Ishikawa (cell line): ENCODE data around the gene AFP.

Source experiments
- CEBPB ChIP-seq: IDR thresholded peaks from 2 replicates; pipeline ENCODE4 v1.6.1; 2012
- CREB1 ChIP-seq: IDR thresholded peaks from 2 replicates; pipeline ENCODE4 v1.6.1; 2012; ENCODE audit warnings: low read depth
- EGR1 ChIP-seq: IDR thresholded peaks from 2 replicates; pipeline ENCODE4 v1.6.1; 2012
- EP300 ChIP-seq: IDR thresholded peaks from 2 replicates; pipeline ENCODE4 v1.6.1; 2012; ENCODE audit warnings: borderline replicate concordance
- FOXM1 ChIP-seq: IDR thresholded peaks from 2 replicates; pipeline ENCODE4 v1.6.1; 2012; ENCODE audit warnings: low read depth, borderline replicate concordance
- MAX ChIP-seq: IDR thresholded peaks from 2 replicates; pipeline ENCODE4 v1.6.1; 2012
- NFIC ChIP-seq: IDR thresholded peaks from 2 replicates; pipeline ENCODE4 v1.6.1; 2012
- RAD21 ChIP-seq: IDR thresholded peaks from 2 replicates; pipeline ENCODE4 v1.6.1; 2012; ENCODE audit warnings: low read depth
- REST ChIP-seq: IDR thresholded peaks from 2 replicates; pipeline ENCODE4 v1.6.1; 2012; ENCODE audit warnings: low read depth, mild to moderate bottlenecking
- TAF1 ChIP-seq: IDR thresholded peaks from 2 replicates; pipeline ENCODE4 v1.6.1; 2012; ENCODE audit warnings: low read depth, mild to moderate bottlenecking
- TCF12 ChIP-seq: IDR thresholded peaks from 2 replicates; pipeline ENCODE4 v1.6.1; 2012; ENCODE audit warnings: low read depth
- TEAD4 ChIP-seq: IDR thresholded peaks from 2 replicates; pipeline ENCODE4 v1.6.1; 2012
- USF1 ChIP-seq: IDR thresholded peaks from 2 replicates; pipeline ENCODE4 v1.6.1; 2012
- YY1 ChIP-seq: IDR thresholded peaks from 2 replicates; pipeline ENCODE4 v1.6.1; 2012; ENCODE audit warnings: low read depth
- ZBTB7A ChIP-seq: IDR thresholded peaks from 2 replicates; pipeline ENCODE4 v1.6.1; 2012; ENCODE audit warnings: low read depth

Gene AFP

GRCh38 chr4:73443224-73443623 is 7.2 kb downstream of the AFP start:
- TF ChIP-seq EGR1 (no peak), RAD21 (no peak), REST (no peak), CEBPB (no peak), TCF12 (no peak), FOXM1 (no peak), ZBTB7A (no peak), USF1 (no peak), CREB1 (no peak), TEAD4 (no peak), MAX (no peak), EP300 (no peak)

GRCh38 chr4:73445383-73446335 is 9.6 kb downstream of the AFP start:
- TF ChIP-seq EGR1: no peak
- TF ChIP-seq USF1: no peak
- no peak for TF ChIP-seq TEAD4
- no peak for TF ChIP-seq RAD21
- TF ChIP-seq FOXM1: no peak
- TF ChIP-seq NFIC: no peak
- no peak for TF ChIP-seq REST
- no peak for TF ChIP-seq CEBPB
- TF ChIP-seq TAF1: no peak
- TF ChIP-seq YY1: no peak
- TF ChIP-seq EP300: no peak

GRCh38 chr4:73446336-73446938 is 10.4 kb downstream of the AFP start:
- TF ChIP-seq TAF1: no peak
- TF ChIP-seq USF1: no peak
- no peak for TF ChIP-seq YY1
- TF ChIP-seq RAD21: peak; percentile 71
- no peak for TF ChIP-seq TEAD4
- no peak for TF ChIP-seq REST
- TF ChIP-seq EGR1: no peak

- TF ChIP-seq TCF12 (no peak), YY1 (no peak), ZBTB7A (no peak), TEAD4 (no peak), REST (no peak), TAF1 (no peak)
These were observed 11.7 kb downstream of the AFP start for GRCh38 chr4:73447671-73448070.
